HG03378 (cell line): Measurements from ENCODE around the gene RPS6KC1.
"Not testable (repeated sequence)": the region's sequence is repeated elsewhere in the genome, so short reads cannot be mapped to it uniquely, and the experiment has no call there.

Source experiments
- ATAC-seq: cut with Tn5 transposase; IDR thresholded peaks from one replicate; pipeline ENCODE4 v1.9.1; 2021; ENCODE audit warnings: mild to moderate bottlenecking, moderate library complexity; ENCODE audit not compliant: unreplicated experiment

Gene RPS6KC1

DNA sequence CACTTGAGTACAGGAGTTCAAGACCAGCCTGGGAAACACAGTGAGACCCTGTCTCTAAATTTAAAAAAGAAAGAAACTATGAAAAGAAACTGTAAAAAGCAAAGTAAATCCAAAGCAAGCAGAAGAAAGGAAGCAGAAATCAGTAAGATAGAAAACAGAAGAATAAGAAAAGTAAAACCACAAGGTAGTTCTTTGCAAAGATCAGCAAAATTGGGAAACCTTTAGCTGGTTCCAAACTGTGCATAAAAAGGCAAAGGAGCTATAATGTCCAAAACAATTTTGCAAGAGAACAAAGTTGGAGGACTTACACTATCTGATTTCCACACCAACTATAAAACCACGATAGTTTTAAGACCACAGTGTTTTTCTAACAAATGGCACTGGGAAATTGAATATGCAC lies 218.8 kb downstream of the RPS6KC1 start:
- no peak for ATAC-seq

DNA sequence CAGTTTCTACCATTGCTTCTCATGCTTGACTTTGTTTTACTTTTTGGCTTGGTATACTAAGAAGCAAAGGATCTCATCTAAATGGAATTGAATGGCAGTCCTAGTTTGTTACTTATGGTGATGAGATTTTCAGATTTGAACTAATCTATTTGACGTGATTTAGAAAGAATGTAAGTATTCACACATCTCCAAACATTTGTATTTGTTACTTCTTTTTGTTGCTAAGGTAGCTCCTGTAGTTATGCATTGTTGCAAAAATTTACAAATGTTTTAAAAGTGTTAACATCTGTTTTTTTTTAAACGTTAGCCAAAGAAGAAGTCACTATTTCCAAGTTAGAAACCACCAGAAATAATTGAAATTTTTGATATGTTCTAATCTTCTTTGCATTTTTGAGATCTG lies 222.5 kb downstream of the RPS6KC1 start:
- ATAC-seq = no peak

GRCh38 chr1:213274140-213274539 lies 223.1 kb downstream of the RPS6KC1 start:
- no peak for ATAC-seq

DNA sequence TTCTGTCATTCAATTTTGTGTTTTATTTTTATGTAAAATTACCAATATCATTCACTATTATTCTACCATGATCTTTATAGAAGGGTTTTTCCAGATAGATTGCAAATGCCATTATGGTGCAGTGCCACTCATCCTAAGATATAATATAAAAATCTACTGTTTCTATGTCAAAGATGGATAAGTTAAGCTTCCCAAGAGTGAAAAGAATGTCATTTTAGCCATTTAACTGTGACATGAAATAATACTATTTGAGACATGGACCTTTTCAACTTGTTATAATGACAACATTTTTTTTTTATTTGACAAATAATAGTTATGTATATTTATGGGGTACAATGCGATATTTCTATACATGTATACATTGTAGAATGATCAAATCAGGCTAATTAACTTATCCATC lies 224.3 kb downstream of the RPS6KC1 start:
- ATAC-seq = no peak

GRCh38 chr1:213276236-213276635 lies 225.2 kb downstream of the RPS6KC1 start:
- ATAC-seq = no peak

DNA sequence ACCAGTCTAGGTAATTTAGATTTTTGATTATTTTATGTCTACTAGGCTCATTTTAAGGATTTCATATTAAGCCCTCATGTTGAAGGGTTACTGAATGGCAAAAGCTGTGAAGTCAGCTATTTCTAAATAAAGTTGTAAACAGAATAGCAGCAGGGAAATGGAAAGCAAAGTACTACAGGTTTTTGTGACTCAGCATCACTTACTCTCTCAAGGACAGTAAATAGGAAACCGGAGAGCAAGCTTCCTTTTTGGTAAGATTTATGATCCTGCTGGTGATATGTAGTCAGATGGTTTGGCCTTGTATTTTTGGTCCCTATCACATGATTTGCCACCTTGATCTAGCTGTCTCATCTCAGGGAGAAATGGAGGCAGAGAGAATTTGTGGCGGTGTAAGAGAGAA lies 226.0 kb downstream of the RPS6KC1 start:
- no peak for ATAC-seq

DNA sequence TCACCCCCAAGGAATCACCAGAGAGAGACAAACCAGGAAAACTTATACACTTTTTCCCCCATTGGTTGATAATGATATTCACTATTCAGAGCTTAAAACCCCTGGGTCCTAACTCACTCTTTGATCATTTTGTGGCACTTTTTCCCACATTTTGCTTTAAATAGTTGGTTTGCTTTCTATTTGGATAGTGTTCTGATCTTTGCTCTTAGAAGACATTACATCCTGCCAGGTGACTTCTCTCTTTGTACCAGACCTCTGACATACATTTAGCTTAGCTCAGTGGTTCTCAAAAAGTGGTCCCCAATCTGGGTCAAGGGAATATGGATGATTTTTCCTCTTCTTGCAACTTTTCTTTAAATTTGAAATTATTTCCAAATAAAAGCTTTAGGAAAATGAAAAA lies 228.4 kb downstream of the RPS6KC1 start:
- no peak for ATAC-seq

DNA sequence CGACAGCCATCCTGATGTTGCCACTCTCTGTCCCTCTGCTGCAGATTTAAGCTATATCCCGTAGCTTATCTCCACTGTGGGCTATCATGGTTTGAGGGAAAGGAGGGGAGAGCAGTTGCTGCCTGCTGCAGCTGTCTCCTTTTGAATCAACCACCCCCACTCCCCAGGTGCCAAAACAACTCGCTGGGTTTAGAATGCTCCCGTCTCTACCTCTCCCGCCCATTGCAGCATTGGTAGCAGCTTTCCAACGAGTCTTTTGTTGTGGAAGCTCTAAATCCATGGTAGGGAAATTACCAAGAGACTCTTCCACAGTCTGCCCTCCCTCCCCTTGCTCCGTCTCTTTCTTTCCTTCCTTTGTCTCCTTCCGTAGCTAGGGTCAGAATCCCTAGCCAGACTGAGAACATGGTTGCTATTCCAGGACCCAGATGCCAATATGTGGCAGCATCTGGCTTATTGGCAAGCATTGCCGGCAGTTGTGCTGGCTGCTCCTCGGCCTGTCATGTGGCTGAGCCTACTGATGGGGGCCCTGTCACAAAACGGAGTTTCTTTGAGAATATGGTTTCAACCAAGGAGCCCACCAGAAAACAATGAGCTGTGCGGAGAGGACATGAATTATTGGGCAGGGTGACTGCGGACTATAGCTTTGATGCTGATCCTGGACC lies 230.7 kb downstream of the RPS6KC1 start:
- no peak for ATAC-seq

DNA sequence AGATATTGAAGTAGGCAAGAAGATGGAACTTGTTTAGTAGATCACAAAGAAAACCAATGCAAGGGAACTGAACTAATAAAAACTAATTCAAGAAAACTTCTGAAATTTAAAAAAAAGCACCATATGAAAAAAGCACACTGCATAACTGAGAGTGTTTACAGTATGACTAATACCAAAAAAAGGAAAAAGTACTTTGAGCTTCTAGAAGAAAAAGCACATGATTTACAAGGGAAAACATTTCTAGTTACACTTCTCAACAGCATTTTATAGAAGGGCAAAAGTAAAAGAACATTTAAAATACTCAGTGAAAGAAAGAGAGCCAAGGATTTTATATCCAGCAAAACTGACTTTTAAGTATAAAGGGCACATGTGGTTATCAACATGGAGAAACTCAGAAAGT lies 233.6 kb downstream of the RPS6KC1 start:
- ATAC-seq = no peak

DNA sequence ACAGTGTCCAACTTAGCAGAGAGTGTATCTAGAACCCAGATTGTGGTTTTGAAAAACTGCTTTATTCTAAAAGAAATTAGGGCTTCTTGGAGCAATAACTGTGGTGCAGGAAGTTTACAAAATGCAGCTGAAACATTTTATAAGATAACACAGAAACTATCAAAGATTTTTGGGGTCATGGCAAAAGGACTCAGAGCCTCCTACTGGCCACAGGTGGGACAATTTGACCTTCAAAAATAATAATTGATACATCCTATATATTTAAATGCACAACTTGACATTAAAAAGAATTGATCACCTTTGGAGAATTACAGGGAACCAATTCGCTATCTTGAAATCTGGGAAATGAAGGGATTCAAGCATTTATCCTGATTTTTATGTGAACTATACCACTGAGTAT lies 235.2 kb downstream of the RPS6KC1 start:
- ATAC-seq = no peak

DNA sequence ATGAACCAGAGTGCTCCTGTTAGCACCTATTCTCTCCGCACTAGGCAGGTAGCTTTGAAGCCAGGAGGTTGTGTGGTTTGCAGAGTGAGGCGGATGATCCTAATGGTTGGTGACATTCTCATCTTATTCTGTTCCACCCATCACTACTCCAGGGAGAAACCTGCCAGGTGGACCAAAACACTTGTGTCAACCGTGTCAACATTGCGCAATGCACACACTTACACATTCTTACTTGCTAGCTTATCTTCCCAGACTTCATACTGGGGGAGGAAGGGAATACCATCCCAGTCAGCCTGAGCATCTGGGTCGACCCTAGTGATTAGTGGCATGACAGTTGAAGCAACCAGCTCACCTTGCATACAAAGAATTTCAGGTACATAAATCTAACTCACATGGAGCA lies 236.9 kb downstream of the RPS6KC1 start:
- no peak for ATAC-seq

DNA sequence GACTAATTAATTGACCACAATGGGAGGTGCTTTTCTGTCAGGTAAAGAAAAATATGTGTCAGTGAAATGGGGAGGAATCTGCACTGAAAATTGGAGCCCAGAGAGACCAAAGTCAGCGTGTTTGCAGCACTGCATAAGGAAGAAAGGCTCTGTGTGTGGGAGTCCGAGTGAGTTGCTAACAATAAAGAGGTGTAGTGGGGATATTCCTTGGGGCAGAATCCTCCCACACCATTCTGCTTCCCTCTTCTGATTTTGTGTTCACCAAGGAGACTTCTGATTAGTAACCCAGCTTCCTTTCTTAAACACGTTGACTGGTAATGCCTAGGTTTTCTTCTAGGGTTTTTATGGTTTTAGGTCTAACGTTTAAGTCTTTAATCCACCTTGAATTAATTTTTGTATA lies 240.5 kb downstream of the RPS6KC1 start:
- no peak for ATAC-seq

GRCh38 chr1:213292614-213293013 lies 241.6 kb downstream of the RPS6KC1 start:
- ATAC-seq = no peak

- ATAC-seq = no peak
Measured at GRCh38 chr1:213295860-213296259, 244.8 kb downstream of the RPS6KC1 start.

DNA sequence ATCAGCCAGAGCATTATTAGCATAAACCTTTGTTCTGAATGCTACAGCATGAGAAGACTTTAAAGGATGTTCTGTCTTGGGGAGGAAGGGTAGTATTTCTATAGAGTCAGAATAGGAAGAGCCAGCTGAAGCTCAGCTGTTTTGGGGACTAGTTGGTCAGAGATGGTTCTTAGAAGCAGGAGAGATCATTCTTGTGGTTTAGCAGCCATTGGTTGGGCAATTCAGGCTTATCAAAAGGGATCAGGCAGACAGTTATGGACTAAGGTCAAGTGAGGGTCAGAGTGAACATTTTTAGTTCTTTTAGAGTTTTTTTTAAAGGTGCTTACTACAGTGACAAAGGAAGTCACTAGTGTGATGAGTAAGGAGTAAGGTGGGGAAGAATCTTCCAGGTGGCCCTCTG lies 245.5 kb downstream of the RPS6KC1 start:
- ATAC-seq = no peak

DNA sequence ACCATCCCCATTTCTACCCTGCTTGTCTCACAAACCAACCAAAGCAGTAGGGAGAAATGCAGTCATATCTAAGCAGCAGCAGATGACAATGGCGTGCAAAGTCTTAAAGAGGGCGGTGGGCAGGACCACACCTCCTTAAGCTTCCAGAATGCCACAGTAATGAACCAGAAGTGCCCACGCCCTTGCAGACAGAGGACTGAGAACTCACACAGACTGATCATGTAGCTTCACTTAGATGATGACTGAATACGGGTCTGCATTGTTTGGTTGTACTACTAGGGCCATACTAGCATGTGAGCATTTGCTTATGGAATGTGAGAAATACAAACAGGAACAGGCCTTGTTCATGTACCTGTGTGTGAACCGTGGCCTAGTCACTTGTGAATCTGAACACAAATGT lies 246.0 kb downstream of the RPS6KC1 start:
- ATAC-seq = no peak

- no peak for ATAC-seq
Measured at GRCh38 chr1:213300433-213300832, 249.4 kb downstream of the RPS6KC1 start.

GRCh38 chr1:213301524-213301923 lies 250.5 kb downstream of the RPS6KC1 start:
- ATAC-seq = not testable (repeated sequence)

DNA sequence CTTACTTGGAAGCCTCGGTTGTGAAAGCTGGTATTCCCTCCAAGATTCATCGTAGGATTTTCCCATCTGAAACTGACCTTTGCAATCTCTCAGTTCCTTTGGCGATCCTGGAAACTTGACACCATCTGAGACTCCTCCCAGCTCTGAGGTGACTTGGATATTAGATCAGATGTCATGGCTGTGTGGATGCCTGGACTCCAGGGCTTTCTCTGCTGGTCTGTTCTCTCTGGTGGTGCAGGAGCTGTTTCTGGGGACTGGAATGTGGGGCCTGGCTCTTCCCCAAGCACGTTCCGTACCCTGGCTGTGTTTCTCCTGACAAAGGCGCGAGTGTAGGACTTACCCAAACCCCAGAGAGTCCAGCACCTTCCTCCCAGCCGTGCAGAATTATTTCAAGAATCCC lies 252.2 kb downstream of the RPS6KC1 start:
- ATAC-seq = no peak

- no peak for ATAC-seq
Measured at GRCh38 chr1:213315571-213315970, 264.5 kb downstream of the RPS6KC1 start.

DNA sequence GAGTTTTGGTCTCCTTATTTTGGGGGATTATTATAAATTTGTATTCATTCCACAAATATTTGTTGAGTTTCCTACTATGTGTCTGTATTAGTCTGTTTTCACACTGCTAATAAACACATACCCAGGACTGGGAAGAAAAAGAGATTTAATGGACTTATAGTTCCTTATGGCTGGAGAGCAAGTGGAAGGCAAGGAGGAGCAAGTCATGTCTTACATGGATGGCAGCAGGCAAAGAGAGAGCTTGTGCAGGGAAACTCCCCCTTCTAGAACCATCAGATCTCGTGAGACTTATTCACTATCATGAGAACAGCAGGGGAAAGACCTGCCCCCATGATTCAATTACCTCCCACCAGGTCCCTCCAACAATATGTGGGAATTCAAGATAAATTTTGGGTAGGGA lies 267.4 kb downstream of the RPS6KC1 start:
- ATAC-seq = not testable (repeated sequence)

GRCh38 chr1:213320191-213320870 lies 269.3 kb downstream of the RPS6KC1 start:
- ATAC-seq = no peak
